OCI-LY3 (cell line): ENCODE results near the gene CDC25B.

Experiments used
- H2AFZ ChIP-seq: fragments of 200-600, 300-600 bp; shearing (Covaris generic); 2 replicates; pipeline ENCODE4 v1.6.0; 2014; ENCODE audit warnings: antibody characterized with exemption, low read depth, low read length
- H3K27ac ChIP-seq: fragments of 200-600, 300-600 bp; sonication (generic); 2 replicates; pipeline ENCODE4 v1.5.1; 2014; ENCODE audit warnings: mild to moderate bottlenecking, low read length, moderate library complexity, mixed read lengths
- H3K27me3 ChIP-seq: fragments of 200-600, 300-600 bp; sonication (generic); 2 replicates; pipeline ENCODE4 v1.6.1; 2014; ENCODE audit warnings: low read depth, low read length, mixed read lengths
- H3K36me3 ChIP-seq: fragments of 200-600, 300-600 bp; sonication (generic); replicated peaks from 2 replicates; pipeline ENCODE3; 2014; ENCODE audit warnings: low read depth, low read length, mixed read lengths
- H3K4me1 ChIP-seq: fragments of 300-600, 200-600 bp; sonication (generic); 2 replicates; pipeline ENCODE4 v1.6.1; 2014; ENCODE audit warnings: low read length, mixed read lengths
- H3K4me2 ChIP-seq: fragments of 200-600, 300-600 bp; sonication (generic); 2 replicates; pipeline ENCODE4 v1.6.1; 2014; ENCODE audit warnings: low read length, mixed read lengths
- H3K4me3 ChIP-seq: fragments of 300-600, 200-600 bp; sonication (generic); 2 replicates; pipeline ENCODE4 v1.5.1; 2014; ENCODE audit warnings: antibody characterized with exemption, mild to moderate bottlenecking, low read length, moderate library complexity
- H3K79me2 ChIP-seq: fragments of 300-600, 200-600 bp; shearing (Covaris generic); 2 replicates; pipeline ENCODE4 v1.6.1; 2014; ENCODE audit warnings: mild to moderate bottlenecking, low read length, mixed read lengths
- H3K9ac ChIP-seq: fragments of 300-600, 200-600 bp; shearing (Covaris generic); 2 replicates; pipeline ENCODE4 v1.6.0; 2014; ENCODE audit warnings: mild to moderate bottlenecking, low read length, moderate library complexity
- H3K9me3 ChIP-seq: fragments of 200-600, 300-600 bp; shearing (Covaris generic); 2 replicates; pipeline ENCODE4 v1.6.1; 2014; ENCODE audit warnings: low read length, mixed read lengths; ENCODE audit not compliant: insufficient read depth
- H4K20me1 ChIP-seq: fragments of 200-600, 300-600 bp; sonication (generic); 2 replicates; pipeline ENCODE4 v1.6.1; 2016; ENCODE audit warnings: low read length, mixed read lengths; ENCODE audit not compliant: insufficient read depth
- CTCF ChIP-seq: fragments of 200-600, 300-600 bp; sonication (generic); IDR thresholded peaks from 2 replicates; pipeline ENCODE4 v1.5.1; 2014; ENCODE audit warnings: antibody characterized with exemption, low read length, low read depth
- EZH2phosphoT487 ChIP-seq: fragments of 200-600 bp; shearing (Covaris generic); IDR thresholded peaks from 2 replicates; pipeline ENCODE4 v1.6.1; 2018; ENCODE audit warnings: antibody characterized with exemption, mixed run types, low read depth

Gene CDC25B

GRCh38 chr20:3753098-3753497 lies 43.0 kb upstream of the CDC25B start:
- no peaks in the 10 kb centered on the region for H3K9me3 ChIP-seq
- H3K4me2 ChIP-seq: no peak overlapping the region
- peaks cover 11% of the 10 kb centered on the region for H3K36me3 ChIP-seq
- H3K4me1 ChIP-seq: no peaks in the 10 kb centered on the region
- no peak overlapping the region for H3K4me3 ChIP-seq
- no peak overlapping the region for H3K9ac ChIP-seq
- H3K79me2 ChIP-seq: no peaks in the 10 kb centered on the region
- TF ChIP-seq CTCF (peak; percentile 84), EZH2phosphoT487 (no peak)
- no peaks in the 10 kb centered on the region for H3K27me3 ChIP-seq
- H4K20me1 ChIP-seq: no peaks in the 10 kb centered on the region; the same call in 1 of the 2 replicates
- H2AFZ ChIP-seq: no peak overlapping the region
- no peak overlapping the region for H3K27ac ChIP-seq

GRCh38 chr20:3753501-3754275 lies 42.4 kb upstream of the CDC25B start:
- Histone ChIP-seq H3K79me2 (no peaks in the 10 kb centered on the region), H3K4me2 (no peak overlapping the region), H3K9me3 (no peaks in the 10 kb centered on the region), H2AFZ (no peak overlapping the region), H4K20me1 (no peaks in the 10 kb centered on the region; the same call in 1 of the 2 replicates), H3K9ac (no peak overlapping the region), H3K4me1 (no peaks in the 10 kb centered on the region), H3K27ac (no peak overlapping the region), H3K27me3 (no peaks in the 10 kb centered on the region), H3K36me3 (peaks cover 14% of the 10 kb centered on the region), H3K4me3 (no peak overlapping the region)
- TF ChIP-seq EZH2phosphoT487 (no peak), CTCF (no peak)

GRCh38 chr20:3754276-3754630 lies 41.9 kb upstream of the CDC25B start:
- Histone ChIP-seq H3K27me3 (no peaks in the 10 kb centered on the region), H3K9ac (no peak overlapping the region), H3K4me3 (no peak overlapping the region), H2AFZ (no peak overlapping the region), H3K79me2 (no peaks in the 10 kb centered on the region), H3K4me2 (no peak overlapping the region), H3K9me3 (no peaks in the 10 kb centered on the region), H3K36me3 (peaks cover 14% of the 10 kb centered on the region), H4K20me1 (no peaks in the 10 kb centered on the region; the same call in 1 of the 2 replicates), H3K4me1 (no peaks in the 10 kb centered on the region), H3K27ac (no peak overlapping the region)
- TF ChIP-seq CTCF: no peak

GRCh38 chr20:3755269-3755668 lies 40.8 kb upstream of the CDC25B start:
- H3K36me3 ChIP-seq: peaks cover 14% of the 10 kb centered on the region
- no peak overlapping the region for H3K9ac ChIP-seq
- no peaks in the 10 kb centered on the region; the same call in 1 of the 2 replicates for H4K20me1 ChIP-seq
- H3K27me3 ChIP-seq: no peaks in the 10 kb centered on the region
- H3K4me3 ChIP-seq: no peak overlapping the region
- H3K4me1 ChIP-seq: no peaks in the 10 kb centered on the region
- no peak overlapping the region for H3K4me2 ChIP-seq
- H3K79me2 ChIP-seq: no peaks in the 10 kb centered on the region
- H3K9me3 ChIP-seq: no peaks in the 10 kb centered on the region
- no peak for TF ChIP-seq CTCF
- no peak for TF ChIP-seq EZH2phosphoT487
- no peak overlapping the region for H2AFZ ChIP-seq
- H3K27ac ChIP-seq: no peak overlapping the region
